Stimulated activated CD4-positive, alpha-beta T cell treated with anti-CD3 and anti-CD28 coated beads, Interleukin-4, amount 100 ng/mL, for 48 hours (primary cell): ENCODE measurements around the gene CD96.
"Not testable (repeated sequence)": the region's sequence is repeated elsewhere in the genome, so short reads cannot be mapped to it uniquely, and the experiment has no call there.

Source experiments
- DNase-seq, 2 donors: peaks; one replicate each; pipeline ENCODE4 v3.0.0-alpha.2; 2020; ENCODE audit warnings: low read depth in 2 of 2

Gene CD96

DNA sequence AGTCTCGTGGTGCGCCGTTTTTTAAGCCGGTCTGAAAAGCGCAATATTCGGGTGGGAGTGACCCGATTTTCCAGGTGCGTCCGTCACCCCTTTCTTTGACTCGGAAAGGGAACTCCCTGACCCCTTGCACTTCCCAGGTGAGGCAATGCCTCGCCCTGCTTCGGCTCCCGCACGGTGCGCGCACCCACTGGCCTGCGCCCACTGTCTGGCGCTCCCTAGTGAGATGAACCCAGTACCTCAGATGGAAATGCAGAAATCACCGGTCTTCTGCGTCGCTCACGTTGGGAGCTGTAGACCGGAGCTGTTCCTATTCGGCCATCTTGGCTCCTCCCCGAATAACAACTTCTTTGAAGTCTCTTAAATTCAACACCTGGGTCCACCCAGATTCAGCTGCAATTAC is 19.9 kb downstream of the CD96 start:
- not testable (repeated sequence) for DNase-seq

- no peak for DNase-seq
Measured at GRCh38 chr3:111566844-111567243, 24.8 kb downstream of the CD96 start.

- DNase-seq, result no peak
Measured at GRCh38 chr3:111568355-111568754, 26.4 kb downstream of the CD96 start.

GRCh38 chr3:111568911-111569310 is 26.9 kb downstream of the CD96 start:
- no peak for DNase-seq

- no peak for DNase-seq
Measured at GRCh38 chr3:111570404-111571030, 28.5 kb downstream of the CD96 start.

GRCh38 chr3:111571282-111571681 is 29.3 kb downstream of the CD96 start:
- DNase-seq, result no peak

- DNase-seq, result no peak
Measured at GRCh38 chr3:111571907-111572460, 30.0 kb downstream of the CD96 start.

DNA sequence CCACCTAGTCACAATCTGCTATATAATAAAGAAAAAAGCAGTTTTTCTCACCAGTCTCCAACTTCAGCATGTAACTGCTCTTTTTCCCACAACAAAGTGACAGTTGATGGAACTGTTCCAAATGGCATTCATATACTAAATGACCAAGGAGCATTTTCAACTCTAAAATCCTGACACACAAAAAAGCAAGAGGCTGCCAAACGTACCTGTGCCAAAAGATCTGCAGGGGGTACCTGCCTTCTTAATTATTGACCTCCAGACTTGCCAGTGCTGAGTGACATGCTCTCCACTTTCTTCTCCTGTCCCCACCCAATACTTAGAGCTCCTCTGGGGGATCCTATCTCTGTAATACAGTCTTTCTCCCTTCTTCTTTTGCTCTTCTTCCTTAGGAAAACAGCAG is 35.1 kb downstream of the CD96 start:
- DNase-seq, result no peak

DNA sequence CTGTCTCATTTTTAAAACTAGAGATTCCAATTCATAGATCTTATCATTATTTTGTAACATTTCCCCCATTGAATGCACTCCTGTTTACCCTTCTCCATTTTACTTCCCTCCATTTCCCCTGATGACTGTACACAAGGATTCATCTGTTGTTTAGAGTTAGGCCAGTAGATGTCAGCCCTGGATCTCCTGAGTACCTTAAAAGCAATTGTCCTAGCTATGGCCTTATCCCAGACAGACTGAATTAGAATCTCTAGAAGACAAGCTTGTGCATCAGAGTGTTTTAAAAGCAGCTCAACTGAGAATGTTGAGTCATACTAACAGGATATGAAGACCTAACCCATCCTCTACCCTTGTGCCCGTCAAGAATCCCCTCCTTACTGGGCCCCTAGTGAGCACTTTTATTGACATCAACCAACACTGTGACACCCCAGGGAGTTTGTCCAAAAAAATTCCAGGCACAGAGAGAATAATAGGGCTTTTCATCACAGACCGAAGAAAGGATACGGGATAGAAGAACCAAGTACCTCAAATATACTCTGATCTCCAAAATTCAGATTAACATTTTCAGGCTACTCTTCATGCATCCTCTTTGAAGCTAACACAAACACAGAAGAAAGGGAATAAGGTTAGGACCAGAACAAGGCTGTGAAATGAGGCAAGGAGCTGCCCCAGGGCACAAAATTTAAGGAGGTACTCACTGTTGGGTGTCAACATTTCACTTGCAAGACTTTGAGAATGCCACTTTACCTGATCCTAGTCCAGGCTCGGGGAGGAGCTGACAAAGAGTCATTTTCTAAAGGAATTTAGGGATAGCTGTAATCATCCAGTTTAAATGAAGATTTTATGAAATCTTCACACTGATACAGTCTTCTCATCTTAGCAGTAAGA is 36.0 kb downstream of the CD96 start:
- no peak for DNase-seq

DNA sequence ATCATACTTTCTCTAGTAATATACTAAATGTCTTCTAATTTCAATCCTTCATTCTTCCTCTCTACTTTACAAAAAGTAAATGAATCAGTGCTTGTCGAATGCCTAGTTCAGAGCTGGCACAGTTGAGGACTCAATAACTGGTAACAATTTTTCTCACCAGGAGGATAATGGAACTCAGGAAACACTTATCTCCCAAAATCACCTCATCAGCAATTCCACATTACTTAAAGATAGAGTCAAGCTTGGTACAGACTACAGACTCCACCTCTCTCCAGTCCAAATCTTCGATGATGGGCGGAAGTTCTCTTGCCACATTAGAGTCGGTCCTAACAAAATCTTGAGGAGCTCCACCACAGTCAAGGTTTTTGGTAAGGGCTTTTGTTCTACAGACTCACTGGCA is 36.9 kb downstream of the CD96 start:
- DNase-seq, result no peak

- no peak for DNase-seq
Measured at GRCh38 chr3:111579495-111579894, 37.5 kb downstream of the CD96 start.

DNA sequence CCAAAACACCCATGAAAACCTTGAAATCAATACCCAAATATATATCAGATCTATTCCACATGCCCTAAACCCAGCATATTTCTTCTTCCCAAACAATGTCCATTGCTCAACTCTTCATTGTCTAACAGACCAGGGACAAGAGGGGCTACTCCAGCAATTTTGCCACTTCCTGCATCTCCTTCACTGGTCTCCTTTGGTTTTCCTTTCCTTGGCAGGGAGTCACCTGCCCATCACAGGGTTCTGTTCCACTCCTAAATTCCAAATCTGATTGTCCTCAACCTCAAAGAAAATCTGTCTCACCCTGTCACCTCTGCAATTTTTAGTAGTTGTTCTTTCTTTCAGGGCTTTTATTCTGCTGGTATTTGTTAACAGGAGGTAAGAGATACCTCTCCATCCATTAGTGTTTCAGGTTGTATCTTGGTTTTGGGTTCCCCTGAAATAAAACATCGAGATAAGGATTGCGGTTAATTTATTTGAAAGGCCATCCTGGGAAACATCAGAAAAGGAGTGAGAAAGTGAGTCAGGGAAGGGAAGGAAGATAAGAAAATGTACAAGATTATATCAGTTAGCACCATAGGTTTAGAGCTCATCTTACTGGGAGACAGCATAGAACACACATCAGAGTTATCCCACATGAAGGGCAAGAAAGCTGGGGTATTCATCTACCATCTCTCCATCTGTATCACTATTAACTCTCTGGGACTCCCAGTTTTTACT is 39.6 kb downstream of the CD96 start:
- no peak for DNase-seq

- no peak for DNase-seq
Measured at GRCh38 chr3:111582120-111582474, 40.1 kb downstream of the CD96 start.

- no peak for DNase-seq
Measured at GRCh38 chr3:111584744-111585143, 42.7 kb downstream of the CD96 start.

- DNase-seq, result no peak
Measured at GRCh38 chr3:111585217-111585616, 43.2 kb downstream of the CD96 start.

DNA sequence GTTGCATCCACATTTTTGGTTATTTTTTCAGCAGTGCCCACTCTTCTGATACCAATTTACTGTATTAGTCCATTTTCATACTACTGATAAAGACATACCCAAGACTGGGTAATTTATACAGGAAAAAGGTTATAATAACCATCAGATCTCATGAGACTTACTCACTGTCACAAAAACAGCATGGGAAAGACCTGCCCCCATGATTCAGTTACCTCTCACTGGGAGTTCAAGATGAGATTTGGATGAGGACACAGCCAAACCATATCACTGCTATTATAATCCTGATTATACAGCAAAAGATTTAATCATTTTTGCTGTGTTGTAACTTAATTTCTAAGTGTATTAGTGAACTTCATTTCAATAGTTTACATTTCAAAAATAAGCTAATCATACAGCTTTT is 46.5 kb downstream of the CD96 start:
- no peak for DNase-seq

DNA sequence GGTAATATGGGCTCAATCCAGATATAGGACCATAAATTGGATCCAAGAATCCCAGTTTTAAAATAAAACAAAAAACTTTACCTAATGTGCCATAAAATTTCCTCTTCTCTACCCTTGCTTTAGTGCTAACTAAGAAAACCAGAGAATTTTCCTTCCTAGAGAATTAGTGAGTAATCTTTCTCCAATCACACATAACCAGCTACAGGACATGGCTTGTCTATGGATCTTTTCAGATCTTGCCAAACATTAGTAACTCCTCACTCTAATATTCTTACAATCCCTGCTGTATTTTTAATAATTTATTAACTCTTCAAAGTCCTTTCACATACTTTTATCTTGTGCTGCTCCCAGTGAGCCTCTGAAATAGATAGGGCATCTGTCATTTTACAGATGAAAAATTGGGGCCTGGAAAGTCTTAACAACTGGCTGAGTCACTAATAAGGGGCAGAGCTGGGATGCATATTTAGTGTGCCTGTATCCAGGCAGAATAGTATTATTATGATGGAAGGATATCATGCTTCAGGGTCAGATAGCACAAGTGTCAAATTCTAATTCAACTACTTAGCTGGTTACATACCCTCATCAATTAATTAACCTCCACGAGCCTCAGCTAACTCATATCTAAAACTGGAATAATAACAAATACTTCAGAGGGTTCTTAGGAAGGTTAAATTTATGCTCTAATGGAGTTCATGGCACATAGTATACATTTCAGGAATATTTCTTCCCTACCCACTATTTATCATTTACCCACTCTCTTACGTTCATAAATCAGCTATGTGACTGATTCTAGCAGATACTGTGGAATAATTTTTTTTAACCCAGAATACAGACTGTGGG is 47.5 kb downstream of the CD96 start:
- no peak for DNase-seq

DNA sequence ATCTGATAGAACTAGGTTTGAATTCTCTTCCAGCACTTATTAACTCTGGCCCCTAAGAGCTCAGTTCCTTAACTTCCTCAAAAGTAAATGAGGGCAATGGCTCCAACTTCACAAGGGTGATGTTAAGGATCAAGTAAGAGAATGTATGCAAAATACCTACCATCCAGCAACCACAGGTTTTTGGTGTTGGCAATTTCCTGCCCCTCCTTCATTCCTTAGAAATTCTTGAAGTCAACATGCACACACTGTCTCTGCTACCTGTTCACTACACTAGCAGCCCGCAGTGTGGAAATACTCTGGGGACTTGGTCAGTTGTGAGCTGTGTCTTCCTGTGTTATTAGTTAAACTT is 48.1 kb downstream of the CD96 start:
- no peak for DNase-seq

DNA sequence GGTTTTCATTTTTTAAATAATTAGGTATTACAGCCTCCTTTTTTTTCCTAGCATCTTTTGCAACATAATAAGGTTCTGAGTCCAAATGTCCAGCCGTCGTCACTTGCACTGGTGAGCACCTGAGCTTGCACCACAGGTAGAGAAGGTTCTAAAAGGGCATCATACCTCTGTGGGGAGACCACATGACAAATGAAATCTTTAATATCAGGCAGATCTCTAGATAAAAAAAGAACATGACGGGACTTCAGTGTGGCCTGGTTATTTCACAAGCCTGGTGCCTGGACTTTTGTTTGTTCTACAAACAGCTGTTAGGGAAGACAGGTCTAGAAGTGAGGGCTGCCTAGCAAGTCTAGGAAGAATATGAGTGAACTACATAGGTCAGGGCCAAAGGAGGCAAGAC is 49.6 kb downstream of the CD96 start:
- no peak for DNase-seq

- DNase-seq, result no peak
Measured at GRCh38 chr3:111592143-111592542, 50.1 kb downstream of the CD96 start.

- no peak for DNase-seq
Measured at GRCh38 chr3:111592936-111593335, 50.9 kb downstream of the CD96 start.

- DNase-seq, result no peak
Measured at GRCh38 chr3:111593666-111594065, 51.7 kb downstream of the CD96 start.
